ENCODE measurements around the gene DPH5. TPM values are rescaled to one million over a fixed set of nuclear protein-coding genes. Genes with fewer than 3 reads are reported as not detected.

The DPH5 gene
- total RNA-seq, 2 experiments from 2014 or later: 19.4 to 45.6 TPM

DNA sequence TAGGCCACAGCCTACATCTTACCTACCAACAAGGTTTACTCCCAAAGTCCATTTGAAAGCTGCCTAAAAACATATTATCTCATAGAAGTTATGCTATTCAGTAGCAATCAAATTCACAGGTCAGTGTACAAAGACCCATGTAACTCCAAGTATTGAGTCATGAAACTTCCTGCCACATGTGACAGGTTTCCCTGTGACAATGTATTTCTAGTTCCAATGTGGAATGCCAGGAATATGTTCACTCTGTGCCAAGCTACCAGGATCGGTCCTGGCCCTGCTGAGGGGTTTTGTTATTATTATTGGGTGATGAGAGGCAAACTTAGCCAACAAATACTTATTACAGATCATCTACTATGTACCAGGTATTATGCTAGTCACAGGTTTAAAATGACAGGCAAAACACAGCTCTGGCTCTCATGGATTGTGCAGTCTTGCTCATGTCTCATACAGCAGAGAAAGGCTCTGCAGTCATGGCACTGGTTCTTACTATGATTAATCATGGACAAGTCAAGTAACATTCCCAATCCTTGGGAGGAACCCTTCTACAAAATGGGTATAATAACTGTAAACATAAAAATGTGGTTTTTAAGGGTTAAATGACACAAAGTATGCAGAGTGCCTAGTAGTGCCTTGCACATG lies 22.5 kb downstream of the DPH5 start:
- ChIA-PET POLR2A (interaction anchor here (0.5 to 2.6 kb wide), 7 partner anchors 10 to 276 kb away, joined by 3 to 9 read pairs (median 4); no protein-coding TSS in a partner anchor), CTCF (ENCODE audit: unreplicated experiment) (no interaction called here)
- TF ChIP-seq, protein P1, sequence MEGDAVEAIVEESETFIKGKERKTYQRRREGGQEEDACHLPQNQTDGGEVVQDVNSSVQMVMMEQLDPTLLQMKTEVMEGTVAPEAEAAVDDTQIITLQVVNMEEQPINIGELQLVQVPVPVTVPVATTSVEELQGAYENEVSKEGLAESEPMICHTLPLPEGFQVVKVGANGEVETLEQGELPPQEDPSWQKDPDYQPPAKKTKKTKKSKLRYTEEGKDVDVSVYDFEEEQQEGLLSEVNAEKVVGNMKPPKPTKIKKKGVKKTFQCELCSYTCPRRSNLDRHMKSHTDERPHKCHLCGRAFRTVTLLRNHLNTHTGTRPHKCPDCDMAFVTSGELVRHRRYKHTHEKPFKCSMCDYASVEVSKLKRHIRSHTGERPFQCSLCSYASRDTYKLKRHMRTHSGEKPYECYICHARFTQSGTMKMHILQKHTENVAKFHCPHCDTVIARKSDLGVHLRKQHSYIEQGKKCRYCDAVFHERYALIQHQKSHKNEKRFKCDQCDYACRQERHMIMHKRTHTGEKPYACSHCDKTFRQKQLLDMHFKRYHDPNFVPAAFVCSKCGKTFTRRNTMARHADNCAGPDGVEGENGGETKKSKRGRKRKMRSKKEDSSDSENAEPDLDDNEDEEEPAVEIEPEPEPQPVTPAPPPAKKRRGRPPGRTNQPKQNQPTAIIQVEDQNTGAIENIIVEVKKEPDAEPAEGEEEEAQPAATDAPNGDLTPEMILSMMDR (conservative IDR thresholded peaks at IDR 0.05; ENCODE audit: low read length): no peak
- no peak for TF ChIP-seq EZH2phosphoT487 (IDR thresholded peaks at IDR 0.05; ENCODE audit: borderline replicate concordance, low read depth, low read length)
- no TSS peak for BruUV-seq (replicated peaks)
- Histone ChIP-seq H3K9me2 (ENCODE audit: insufficient read depth, low read length) (no peaks in the 10 kb centered on the region), H4K20me1 (ENCODE audit: insufficient read depth, low read length) (0 out of 2 replicates have a peak, but pooled peaks cover 4% of the 10 kb centered on the region), H3K9me3 (ENCODE audit: low read length) (no peaks in the 10 kb centered on the region), H3K36me3 (ENCODE audit: insufficient read depth, low read length) (peaks cover 72% of the 10 kb centered on the region), H3K79me2 (ENCODE audit: insufficient read depth, low read depth, low read length) (no peaks in the 10 kb centered on the region), H3K27ac (ENCODE audit: low read depth, low read length, poor library complexity, severe bottlenecking) (no peak overlapping the region), H3K4me2 (ENCODE audit: low read length) (no peak overlapping the region), H2AFZ (ENCODE audit: low read length) (no peak overlapping the region), H3K4me1 (ENCODE audit: insufficient read depth, low read length, poor library complexity, severe bottlenecking) (peaks cover 8% of the 10 kb centered on the region), H3K4me3 (ENCODE audit: low read depth, low read length, poor library complexity, severe bottlenecking) (no peak overlapping the region)
- intact Hi-C loops (cut with micrococcal nuclease; ENCODE audit: unreplicated experiment): no loop called here
- no peak for DNase-seq (ENCODE audit: low spot score)

GRCh38 chr1:101002551-101002950 lies 23.0 kb downstream of the DPH5 start:
- ChIA-PET POLR2A (interaction anchor here (0.5 to 1.9 kb wide), 4 partner anchors 10 to 908 kb away, joined by 3 to 9 read pairs (median 4); no protein-coding TSS in a partner anchor), CTCF (ENCODE audit: unreplicated experiment) (no interaction called here)
- no peak overlapping the region for H3K4me2 ChIP-seq (ENCODE audit: low read length)
- no peaks in the 10 kb centered on the region for H3K9me3 ChIP-seq (ENCODE audit: low read length)
- 0 out of 2 replicates have a peak, but pooled peaks cover 4% of the 10 kb centered on the region for H4K20me1 ChIP-seq (ENCODE audit: insufficient read depth, low read length)
- peaks cover 8% of the 10 kb centered on the region for H3K4me1 ChIP-seq (ENCODE audit: insufficient read depth, low read length, poor library complexity, severe bottlenecking)
- H3K36me3 ChIP-seq (ENCODE audit: insufficient read depth, low read length): peaks cover 74% of the 10 kb centered on the region
- H3K4me3 ChIP-seq (ENCODE audit: low read depth, low read length, poor library complexity, severe bottlenecking): no peak overlapping the region
- BruUV-seq (replicated peaks): no TSS peak
- TF ChIP-seq EZH2phosphoT487 (IDR thresholded peaks at IDR 0.05; ENCODE audit: borderline replicate concordance, low read depth, low read length): no peak
- TF ChIP-seq, protein P1 (conservative IDR thresholded peaks at IDR 0.05; ENCODE audit: low read length): no peak
- H3K79me2 ChIP-seq (ENCODE audit: insufficient read depth, low read depth, low read length): no peaks in the 10 kb centered on the region
- intact Hi-C loops (cut with micrococcal nuclease; ENCODE audit: unreplicated experiment): no loop called here
- no peak overlapping the region for H3K27ac ChIP-seq (ENCODE audit: low read depth, low read length, poor library complexity, severe bottlenecking)
- peak; percentile 5 for DNase-seq (ENCODE audit: low spot score)
- H3K9me2 ChIP-seq (ENCODE audit: insufficient read depth, low read length): no peaks in the 10 kb centered on the region
- no peak overlapping the region for H2AFZ ChIP-seq (ENCODE audit: low read length)

- H3K4me1 ChIP-seq (ENCODE audit: insufficient read depth, low read length, poor library complexity, severe bottlenecking): peaks cover 8% of the 10 kb centered on the region
- CTCF ChIA-PET (ENCODE audit: unreplicated experiment): no interaction called here
- no peak overlapping the region for H2AFZ ChIP-seq (ENCODE audit: low read length)
- H3K36me3 ChIP-seq (ENCODE audit: insufficient read depth, low read length): peaks cover 73% of the 10 kb centered on the region
- H3K79me2 ChIP-seq (ENCODE audit: insufficient read depth, low read depth, low read length): no peaks in the 10 kb centered on the region
- no peak overlapping the region for H3K4me2 ChIP-seq (ENCODE audit: low read length)
- H3K9me3 ChIP-seq (ENCODE audit: low read length): no peaks in the 10 kb centered on the region
- BruUV-seq (replicated peaks): no TSS peak
- POLR2A ChIA-PET: no interaction called here
- no peak for DNase-seq (ENCODE audit: low spot score)
- no peaks in the 10 kb centered on the region for H3K9me2 ChIP-seq (ENCODE audit: insufficient read depth, low read length)
- no peaks in the 10 kb centered on the region for H4K20me1 ChIP-seq (ENCODE audit: insufficient read depth, low read length)
- H3K27ac ChIP-seq (ENCODE audit: low read depth, low read length, poor library complexity, severe bottlenecking): no peak overlapping the region
- intact Hi-C loops (cut with micrococcal nuclease; ENCODE audit: unreplicated experiment): no loop called here
- TF ChIP-seq, protein P1 (conservative IDR thresholded peaks at IDR 0.05; ENCODE audit: low read length): no peak
- TF ChIP-seq EZH2phosphoT487 (IDR thresholded peaks at IDR 0.05; ENCODE audit: borderline replicate concordance, low read depth, low read length): no peak
- H3K4me3 ChIP-seq (ENCODE audit: low read depth, low read length, poor library complexity, severe bottlenecking): no peak overlapping the region
Measured at GRCh38 chr1:101000131-101000873, 25.3 kb downstream of the DPH5 start.

All from OCI-LY7 (cell line).